ENCODE data around the gene MARCHF10.

Gene MARCHF10

GRCh38 chr17:62756198-62756597 lies 51.9 kb downstream of the MARCHF10 start:
- no peak for DNase-seq (ENCODE audit: low read depth)
- no peak overlapping the region for H3K4me3 ChIP-seq (ENCODE audit: low read depth, low read length)
- no peak for TF ChIP-seq MYC (IDR thresholded peaks at IDR 0.05; ENCODE audit: low read depth, low read length)
- no peak for TF ChIP-seq MAX (IDR thresholded peaks at IDR 0.05; ENCODE audit: low read depth, low read length)
- no peak for TF ChIP-seq POLR2A (IDR thresholded peaks at IDR 0.05; ENCODE audit: extremely low read depth, insufficient read length)

GRCh38 chr17:62755141-62755851 lies 52.8 kb downstream of the MARCHF10 start:
- no peak for DNase-seq (ENCODE audit: low read depth)
- no peak for TF ChIP-seq MAX (IDR thresholded peaks at IDR 0.05; ENCODE audit: low read depth, low read length)
- TF ChIP-seq MYC (IDR thresholded peaks at IDR 0.05; ENCODE audit: low read depth, low read length): no peak
- TF ChIP-seq CTCF (IDR thresholded peaks at IDR 0.05; ENCODE audit: low read depth, low read length): no peak
- no peak overlapping the region for H3K4me3 ChIP-seq (ENCODE audit: low read depth, low read length)

GRCh38 chr17:62754631-62755030 lies 53.5 kb downstream of the MARCHF10 start:
- H3K4me3 ChIP-seq (ENCODE audit: low read depth, low read length): no peak overlapping the region
- no peak for DNase-seq (ENCODE audit: low read depth)
- TF ChIP-seq POLR2A (IDR thresholded peaks at IDR 0.05; ENCODE audit: extremely low read depth, insufficient read length) (no peak), MYC (IDR thresholded peaks at IDR 0.05; ENCODE audit: low read depth, low read length) (no peak), CTCF (IDR thresholded peaks at IDR 0.05; ENCODE audit: low read depth, low read length) (no peak), MAX (IDR thresholded peaks at IDR 0.05; ENCODE audit: low read depth, low read length) (no peak)

- TF ChIP-seq POLR2A (IDR thresholded peaks at IDR 0.05; ENCODE audit: extremely low read depth, insufficient read length) (no peak), MYC (IDR thresholded peaks at IDR 0.05; ENCODE audit: low read depth, low read length) (no peak), CTCF (IDR thresholded peaks at IDR 0.05; ENCODE audit: low read depth, low read length) (no peak), MAX (IDR thresholded peaks at IDR 0.05; ENCODE audit: low read depth, low read length) (no peak)
- H3K4me3 ChIP-seq (ENCODE audit: low read depth, low read length): no peak overlapping the region
- DNase-seq (ENCODE audit: low read depth): no peak
Observed at GRCh38 chr17:62753562-62753961, 54.6 kb downstream of the MARCHF10 start.

GRCh38 chr17:62751060-62751691 lies 56.9 kb downstream of the MARCHF10 start:
- no peak for TF ChIP-seq CTCF (IDR thresholded peaks at IDR 0.05; ENCODE audit: low read depth, low read length)
- no peak for TF ChIP-seq POLR2A (IDR thresholded peaks at IDR 0.05; ENCODE audit: extremely low read depth, insufficient read length)
- TF ChIP-seq MYC (IDR thresholded peaks at IDR 0.05; ENCODE audit: low read depth, low read length): no peak
- TF ChIP-seq MAX (IDR thresholded peaks at IDR 0.05; ENCODE audit: low read depth, low read length): no peak
- no peak overlapping the region for H3K4me3 ChIP-seq (ENCODE audit: low read depth, low read length)
- no peak for DNase-seq (ENCODE audit: low read depth)

GRCh38 chr17:62750631-62751051 lies 57.5 kb downstream of the MARCHF10 start:
- TF ChIP-seq CTCF (IDR thresholded peaks at IDR 0.05; ENCODE audit: low read depth, low read length) (no peak), MAX (IDR thresholded peaks at IDR 0.05; ENCODE audit: low read depth, low read length) (no peak), POLR2A (IDR thresholded peaks at IDR 0.05; ENCODE audit: extremely low read depth, insufficient read length) (no peak), MYC (IDR thresholded peaks at IDR 0.05; ENCODE audit: low read depth, low read length) (no peak)
- no peak for DNase-seq (ENCODE audit: low read depth)
- H3K4me3 ChIP-seq (ENCODE audit: low read depth, low read length): no peak overlapping the region

Measured in NB4 (cell line).